ACC112 (cell line): ENCODE data around the gene ITPRID1.

Experiments
- H2AFZ ChIP-seq: fragments of 200-600 bp; sonication (generic); one replicate; pipeline ENCODE4 v1.6.0; 2017; ENCODE audit warnings: antibody characterized with exemption, low read length; ENCODE audit not compliant: unreplicated experiment
- H3K27ac ChIP-seq: fragments of 200-600 bp; sonication (generic); 2 replicates; pipeline ENCODE4 v1.5.1; 2014; ENCODE audit warnings: low read depth, mild to moderate bottlenecking, antibody characterized with exemption, low read length, moderate library complexity
- H3K27me3 ChIP-seq: fragments of 200-600 bp; sonication (generic); 2 replicates; pipeline ENCODE4 v1.6.1; 2014; ENCODE audit warnings: mild to moderate bottlenecking, antibody characterized with exemption, low read length, moderate library complexity, mixed read lengths; ENCODE audit not compliant: insufficient read depth
- H3K36me3 ChIP-seq: fragments of 200-600 bp; sonication (generic); 2 replicates; pipeline ENCODE4 v1.6.1; 2016; ENCODE audit warnings: mild to moderate bottlenecking, antibody characterized with exemption, low read length, moderate library complexity, mixed read lengths; ENCODE audit not compliant: insufficient read depth
- H3K4me1 ChIP-seq: fragments of 200-600 bp; sonication (generic); one replicate; pipeline ENCODE4 v1.6.1; 2016; ENCODE audit warnings: low read length, mixed read lengths; ENCODE audit not compliant: insufficient read depth, unreplicated experiment, control insufficient read depth
- H3K4me3 ChIP-seq: fragments of 200-600 bp; sonication (generic); 2 replicates; pipeline ENCODE4 v1.5.1; 2014; ENCODE audit warnings: mild to moderate bottlenecking, low read depth, low read length
- H3K79me2 ChIP-seq: fragments of 200-600 bp; sonication (generic); one replicate; pipeline ENCODE4 v1.6.0; 2016; ENCODE audit warnings: low read length; ENCODE audit not compliant: control insufficient read depth, unreplicated experiment, insufficient read depth

ITPRID1 gene

GRCh38 chr7:31664890-31665289 is 151.0 kb downstream of the ITPRID1 start:
- H3K27ac ChIP-seq, result no peak overlapping the region
- no peaks in the 10 kb centered on the region for H3K79me2 ChIP-seq
- no peaks in the 10 kb centered on the region for H3K27me3 ChIP-seq
- no peak overlapping the region for H3K4me3 ChIP-seq
- H3K36me3 ChIP-seq, result no peaks in the 10 kb centered on the region
- H2AFZ ChIP-seq, result no peak overlapping the region
- H3K4me1 ChIP-seq, result no peaks in the 10 kb centered on the region

- no peak overlapping the region for H2AFZ ChIP-seq
- H3K27ac ChIP-seq, result no peak overlapping the region
- no peak overlapping the region for H3K4me3 ChIP-seq
- H3K36me3 ChIP-seq, result no peaks in the 10 kb centered on the region
- no peaks in the 10 kb centered on the region for H3K27me3 ChIP-seq
- H3K4me1 ChIP-seq, result no peaks in the 10 kb centered on the region
- no peaks in the 10 kb centered on the region for H3K79me2 ChIP-seq
Observed at GRCh38 chr7:31665546-31665945, 151.7 kb downstream of the ITPRID1 start.

GRCh38 chr7:31669461-31669860 is 155.6 kb downstream of the ITPRID1 start:
- Histone ChIP-seq H3K4me3 (no peak overlapping the region), H3K27me3 (no peaks in the 10 kb centered on the region), H3K4me1 (no peaks in the 10 kb centered on the region), H3K79me2 (no peaks in the 10 kb centered on the region), H2AFZ (no peak overlapping the region), H3K36me3 (no peaks in the 10 kb centered on the region), H3K27ac (no peak overlapping the region)

- no peaks in the 10 kb centered on the region for H3K36me3 ChIP-seq
- no peak overlapping the region for H3K27ac ChIP-seq
- H3K27me3 ChIP-seq, result peaks cover 4% of the 10 kb centered on the region; the same call in 1 of the 2 replicates
- H3K4me1 ChIP-seq, result no peaks in the 10 kb centered on the region
- no peak overlapping the region for H2AFZ ChIP-seq
- no peak overlapping the region for H3K4me3 ChIP-seq
- no peaks in the 10 kb centered on the region for H3K79me2 ChIP-seq
Observed at GRCh38 chr7:31679574-31680305, 165.8 kb downstream of the ITPRID1 start.

- H3K27ac ChIP-seq, result no peak overlapping the region
- H3K4me1 ChIP-seq, result no peaks in the 10 kb centered on the region
- H3K27me3 ChIP-seq, result peaks cover 4% of the 10 kb centered on the region; the same call in 1 of the 2 replicates
- no peak overlapping the region for H3K4me3 ChIP-seq
- no peaks in the 10 kb centered on the region for H3K79me2 ChIP-seq
- H3K36me3 ChIP-seq, result no peaks in the 10 kb centered on the region
- no peak overlapping the region for H2AFZ ChIP-seq
Observed at GRCh38 chr7:31683445-31684225, 169.7 kb downstream of the ITPRID1 start.

GRCh38 chr7:31687024-31687748 is 173.3 kb downstream of the ITPRID1 start, which contains the start of gene PPP1R17:
Gene PPP1R17, plus strand, starts transcription at chr7:31687215. Its CDS starts 5,227 bp downstream, at chr7:31692442.
- Histone ChIP-seq H3K27ac (no peak within 1 kb of the TSS), H3K4me1 (no peaks in the 10 kb centered on the region), H3K27me3 (no peaks in the 10 kb centered on the region; the same call in 1 of the 2 replicates), H3K36me3 (no peaks in the 10 kb centered on the region), H3K4me3 (no peak within 1 kb of the TSS), H2AFZ (no peak within 1 kb of the TSS), H3K79me2 (no peaks in the 10 kb centered on the region)

- H3K27me3 ChIP-seq, result no peaks in the 10 kb centered on the region; the same call in 1 of the 2 replicates
- no peaks in the 10 kb centered on the region for H3K4me1 ChIP-seq
- no peaks in the 10 kb centered on the region for H3K36me3 ChIP-seq
- no peaks in the 10 kb centered on the region for H3K79me2 ChIP-seq
- no peak overlapping the region for H3K4me3 ChIP-seq
- no peak overlapping the region for H3K27ac ChIP-seq
- H2AFZ ChIP-seq, result no peak overlapping the region
Observed at GRCh38 chr7:31688372-31688771, 174.5 kb downstream of the ITPRID1 start.

- no peak overlapping the region for H2AFZ ChIP-seq
- no peaks in the 10 kb centered on the region for H3K36me3 ChIP-seq
- no peaks in the 10 kb centered on the region; the same call in 1 of the 2 replicates for H3K27me3 ChIP-seq
- no peak overlapping the region for H3K4me3 ChIP-seq
- H3K79me2 ChIP-seq, result no peaks in the 10 kb centered on the region
- no peak overlapping the region for H3K27ac ChIP-seq
- no peaks in the 10 kb centered on the region for H3K4me1 ChIP-seq
Observed at GRCh38 chr7:31688996-31689395, 175.1 kb downstream of the ITPRID1 start.

GRCh38 chr7:31690935-31691334 is 177.0 kb downstream of the ITPRID1 start:
- Histone ChIP-seq H2AFZ (no peak overlapping the region), H3K27ac (no peak overlapping the region), H3K27me3 (no peaks in the 10 kb centered on the region; the same call in 1 of the 2 replicates), H3K79me2 (no peaks in the 10 kb centered on the region), H3K4me3 (no peak overlapping the region), H3K4me1 (no peaks in the 10 kb centered on the region), H3K36me3 (no peaks in the 10 kb centered on the region)

GRCh38 chr7:31692451-31692850 is 178.6 kb downstream of the ITPRID1 start:
- H3K4me1 ChIP-seq, result no peaks in the 10 kb centered on the region
- no peaks in the 10 kb centered on the region for H3K79me2 ChIP-seq
- H2AFZ ChIP-seq, result no peak overlapping the region
- H3K27ac ChIP-seq, result no peak overlapping the region
- peaks cover 5% of the 10 kb centered on the region; the same call in 1 of the 2 replicates for H3K27me3 ChIP-seq
- H3K4me3 ChIP-seq, result no peak overlapping the region
- no peaks in the 10 kb centered on the region for H3K36me3 ChIP-seq
